ENCODE results near the gene OR4D11.
A peak's percentile ranks its signal among the peaks of the same experiment; 100 is the strongest.
"Not testable (repeated sequence)": the region's sequence is repeated elsewhere in the genome, so short reads cannot be mapped to it uniquely, and the experiment has no call there.

The OR4D11 gene

GRCh38 chr11:59503276-59503675 is at the start of gene OR4D11:
Gene OR4D11, plus strand, starts transcription at chr11:59503576. Its CDS starts 0 bp downstream, at chr11:59503576.
- no peak for DNase-seq

- DNase-seq = no peak
These were observed 46.7 kb upstream of the OR4D11 start, which contains the start of gene OR4D6 for GRCh38 chr11:59456661-59457060. Gene OR4D6, plus strand, starts transcription at chr11:59456961. Its CDS starts 0 bp downstream, at chr11:59456961.

- DNase-seq = no peak
These were observed 43.5 kb upstream of the OR4D11 start for GRCh38 chr11:59459916-59460315.

- no peak for DNase-seq
These were observed 40.2 kb upstream of the OR4D11 start for GRCh38 chr11:59463190-59463641.

- no peak for DNase-seq
These were observed 30.4 kb upstream of the OR4D11 start, which contains the start of gene OR4D10 for GRCh38 chr11:59473015-59473414. Gene OR4D10, plus strand, starts transcription at chr11:59473315. Its CDS starts 4,115 bp downstream, at chr11:59477430.

GRCh38 chr11:59475176-59475575 is 28.2 kb upstream of the OR4D11 start:
- DNase-seq = no peak

GRCh38 chr11:59479906-59480305 is 23.5 kb upstream of the OR4D11 start:
- DNase-seq = no peak

GRCh38 chr11:59480359-59480758 is 23.0 kb upstream of the OR4D11 start:
- DNase-seq = no peak

- DNase-seq = no peak
These were observed 1.4 kb upstream of the OR4D11 start for GRCh38 chr11:59501931-59502330.

- DNase-seq = peak; percentile 76
These were observed 7.7 kb downstream of the OR4D11 start, which contains the start of gene OR4D9 for GRCh38 chr11:59510941-59511589. Gene OR4D9, plus strand, starts transcription at chr11:59511539. Its CDS starts 3,374 bp downstream, at chr11:59514913.

- DNase-seq = no peak
These were observed 8.3 kb downstream of the OR4D11 start for GRCh38 chr11:59511675-59512074.

- DNase-seq = not testable (repeated sequence)
These were observed 16.8 kb downstream of the OR4D11 start for GRCh38 chr11:59520139-59520538.

GRCh38 chr11:59520741-59521140 is 17.4 kb downstream of the OR4D11 start:
- no peak for DNase-seq

- DNase-seq = no peak
These were observed 20.2 kb downstream of the OR4D11 start for GRCh38 chr11:59523541-59523940.

GRCh38 chr11:59528711-59529110 is 25.3 kb downstream of the OR4D11 start:
- DNase-seq = no peak

GRCh38 chr11:59532620-59533019 is 29.2 kb downstream of the OR4D11 start:
- no peak for DNase-seq

GRCh38 chr11:59534676-59535075 is 31.3 kb downstream of the OR4D11 start:
- no peak for DNase-seq

GRCh38 chr11:59542142-59542810 is 38.9 kb downstream of the OR4D11 start:
- no peak for DNase-seq

GRCh38 chr11:59543713-59544112 is 40.3 kb downstream of the OR4D11 start:
- DNase-seq = not testable (repeated sequence)

- no peak for DNase-seq
These were observed 41.4 kb downstream of the OR4D11 start for GRCh38 chr11:59544869-59545178.

GRCh38 chr11:59545179-59546020 is 42.0 kb downstream of the OR4D11 start:
- DNase-seq = no peak

- not testable (repeated sequence) for DNase-seq
These were observed 44.4 kb downstream of the OR4D11 start for GRCh38 chr11:59547605-59548308.

- no peak for DNase-seq
These were observed 44.9 kb downstream of the OR4D11 start for GRCh38 chr11:59548309-59548656.
